ENCODE results near the gene STRN3.
"Not testable (repeated sequence)": the region's sequence is repeated elsewhere in the genome, so short reads cannot be mapped to it uniquely, and the experiment has no call there.

STRN3 gene

DNA sequence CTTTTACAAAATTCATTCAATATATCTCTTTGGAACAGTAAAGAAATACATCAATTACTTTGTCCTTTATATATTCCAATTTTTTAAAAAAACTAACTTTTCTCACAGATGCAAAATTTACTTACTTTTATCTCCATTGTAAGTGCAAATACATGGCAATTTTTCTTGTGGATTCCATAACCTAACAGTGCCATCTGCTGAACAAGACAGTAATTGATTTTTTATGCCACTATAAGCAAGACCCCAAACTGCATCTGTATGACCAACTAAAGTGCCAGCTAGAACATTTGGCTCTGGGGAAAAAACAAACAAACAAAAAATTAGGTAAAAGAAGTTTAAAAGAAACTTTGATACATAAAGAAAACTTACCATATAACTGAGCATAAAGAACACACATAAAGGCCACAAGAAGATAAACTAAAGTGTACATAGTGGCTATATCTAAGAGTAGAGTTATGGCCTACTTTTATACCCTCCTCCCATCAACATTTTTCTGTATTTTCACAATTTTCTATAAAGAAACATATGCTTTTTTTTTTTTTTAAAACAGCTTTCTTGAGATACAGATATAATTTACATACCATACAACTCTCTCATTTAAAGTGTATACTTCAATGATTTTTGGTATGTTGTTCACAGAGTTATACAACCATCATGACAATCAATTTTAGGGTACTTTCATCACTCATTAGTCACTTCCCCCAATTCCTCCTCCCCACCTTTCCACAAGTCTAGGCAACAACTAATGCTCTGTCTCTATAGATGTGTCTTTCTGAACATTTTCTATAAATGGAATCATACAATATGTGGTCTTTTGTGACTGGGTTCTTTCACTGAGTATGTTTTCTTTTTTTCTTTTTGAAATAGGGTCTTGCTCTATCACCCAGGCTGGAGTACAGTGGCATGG lies 119.2 kb downstream of the STRN3 start:
- DNase-seq: no peak

DNA sequence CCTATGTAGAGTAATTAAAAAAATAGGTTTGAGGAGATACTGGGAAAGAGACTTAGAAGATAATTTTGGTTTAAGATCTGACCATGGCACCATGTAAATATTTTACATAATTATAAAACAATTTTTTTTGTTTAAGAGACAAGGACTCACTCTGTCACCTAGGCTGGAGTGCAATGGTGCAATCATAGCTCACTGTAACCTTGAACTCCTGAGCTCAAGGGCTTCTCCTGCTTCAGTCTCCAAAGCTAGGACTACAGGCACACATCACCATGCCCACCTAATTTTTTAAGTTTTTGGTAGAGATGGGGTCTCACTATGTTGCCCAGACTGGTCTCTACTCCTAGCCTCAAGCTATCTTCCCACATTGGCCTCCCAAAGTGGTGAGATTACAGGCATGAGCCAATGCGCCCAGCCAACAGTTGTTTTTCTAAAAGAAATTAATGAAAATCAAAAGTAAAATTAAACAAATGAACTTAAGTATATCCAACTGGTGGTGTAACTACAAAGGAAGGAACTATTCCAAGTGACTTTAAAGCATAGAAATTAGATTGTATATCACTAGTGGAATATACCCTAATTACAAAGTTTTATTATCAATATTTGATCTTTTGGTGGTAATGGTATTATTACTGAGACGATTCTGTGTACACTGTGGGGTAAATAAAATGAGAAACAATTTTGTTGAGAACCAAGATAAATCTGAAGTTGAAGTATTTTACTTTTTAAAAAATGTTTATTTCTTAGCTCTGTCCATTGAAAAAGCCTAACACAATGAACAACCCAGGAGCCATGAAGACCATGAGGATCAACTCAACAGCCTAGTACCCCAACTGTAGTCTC lies 122.7 kb downstream of the STRN3 start:
- DNase-seq: no peak

DNA sequence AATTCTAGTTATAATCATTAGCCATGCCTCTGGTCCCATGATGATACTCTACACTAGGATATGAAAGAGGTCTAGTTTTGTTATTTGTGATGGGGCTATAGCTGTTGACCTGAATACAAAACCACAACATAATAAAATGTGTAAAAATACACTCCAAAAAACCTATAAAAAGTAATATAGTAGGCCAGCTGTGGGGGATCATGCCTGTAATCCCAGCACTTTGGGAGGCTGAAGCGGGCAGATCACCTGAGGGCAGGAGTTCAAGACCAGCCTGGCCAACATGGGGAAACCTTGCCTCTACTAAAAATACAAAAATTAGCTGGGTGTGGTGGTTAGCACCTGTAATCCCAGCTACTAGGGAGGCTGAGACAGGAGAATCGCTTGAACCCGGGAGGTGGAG lies 129.1 kb downstream of the STRN3 start:
- not testable (repeated sequence) for DNase-seq

DNA sequence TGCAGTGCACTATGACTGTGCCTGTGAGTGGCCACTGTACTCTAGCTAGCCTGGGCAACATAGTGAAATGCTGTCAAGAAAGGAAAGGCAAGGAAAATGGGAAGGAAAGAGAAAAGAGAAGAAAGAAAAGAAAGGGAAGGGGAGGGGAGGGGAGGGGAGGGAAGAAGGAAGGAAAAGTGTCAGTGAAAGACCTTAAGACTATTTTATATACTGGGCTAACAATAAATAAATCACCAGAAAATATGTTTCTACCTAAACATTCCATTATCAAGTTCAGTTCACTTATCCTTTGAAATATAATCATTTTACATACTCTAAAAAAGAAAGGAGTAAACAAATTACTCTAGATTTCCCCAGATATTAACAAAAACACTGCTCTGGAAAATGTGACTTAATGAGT lies 129.7 kb downstream of the STRN3 start:
- no peak for DNase-seq

DNA sequence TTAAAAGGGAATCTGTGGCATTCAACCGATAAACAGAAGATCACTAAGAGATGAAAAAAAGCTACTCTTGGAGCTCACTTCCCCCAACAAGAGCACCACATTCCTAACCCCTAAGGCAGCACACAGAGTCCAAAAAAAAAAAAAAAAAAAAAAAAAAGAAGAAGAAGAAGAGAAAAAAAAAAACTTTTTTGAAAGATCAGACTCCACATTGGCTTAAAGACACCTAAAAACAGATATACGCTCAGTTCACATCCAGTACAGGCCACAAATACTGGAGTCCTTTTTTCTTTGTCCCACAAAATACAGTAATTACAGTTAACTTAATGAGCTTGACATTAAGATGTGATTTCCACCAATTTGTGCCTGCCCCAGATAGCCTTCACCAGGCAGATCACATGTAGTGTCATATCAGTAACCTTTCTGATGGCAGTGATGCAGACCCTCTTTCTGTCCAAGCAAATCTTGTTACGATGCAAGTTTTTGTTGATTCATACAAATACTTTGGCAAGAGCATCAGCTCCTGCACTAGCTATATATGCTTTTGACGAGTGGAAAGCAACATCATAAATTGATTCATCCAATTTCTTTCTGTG lies 131.2 kb downstream of the STRN3 start:
- no peak for DNase-seq

DNA sequence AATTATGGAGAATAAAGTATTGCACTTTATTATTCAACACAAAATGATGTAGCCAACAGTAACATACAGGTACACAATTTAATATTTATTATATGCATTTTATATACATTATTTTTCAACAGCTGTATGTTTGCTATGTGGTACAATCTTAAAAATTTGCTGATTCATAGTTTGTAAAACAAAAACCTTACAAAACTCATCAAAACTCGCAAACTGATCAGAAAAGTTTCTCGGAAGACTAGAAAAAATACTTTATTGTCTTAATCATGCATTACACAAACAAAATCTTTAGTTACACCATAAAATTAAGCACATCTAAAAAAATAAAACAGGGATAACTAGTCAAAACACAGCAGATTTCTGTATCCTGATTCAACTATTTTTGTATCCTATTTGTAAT lies 132.4 kb downstream of the STRN3 start:
- DNase-seq: no peak

DNA sequence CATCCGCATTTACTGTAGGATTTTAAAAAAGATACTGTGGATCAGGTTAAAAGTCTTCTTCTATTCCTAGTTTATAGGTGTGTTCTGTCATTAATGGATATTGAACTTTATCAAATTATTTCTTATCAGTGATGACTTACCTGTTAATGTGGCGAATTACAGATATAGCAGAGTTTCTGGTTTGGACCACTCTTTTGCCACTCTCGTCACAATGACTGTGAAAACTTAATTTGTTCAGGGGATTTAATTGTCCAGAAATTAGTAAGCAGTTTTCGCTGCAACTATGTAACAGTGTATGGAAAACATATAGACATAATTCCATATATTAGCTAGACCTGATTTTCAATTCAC lies 137.0 kb downstream of the STRN3 start:
- no peak for DNase-seq

DNA sequence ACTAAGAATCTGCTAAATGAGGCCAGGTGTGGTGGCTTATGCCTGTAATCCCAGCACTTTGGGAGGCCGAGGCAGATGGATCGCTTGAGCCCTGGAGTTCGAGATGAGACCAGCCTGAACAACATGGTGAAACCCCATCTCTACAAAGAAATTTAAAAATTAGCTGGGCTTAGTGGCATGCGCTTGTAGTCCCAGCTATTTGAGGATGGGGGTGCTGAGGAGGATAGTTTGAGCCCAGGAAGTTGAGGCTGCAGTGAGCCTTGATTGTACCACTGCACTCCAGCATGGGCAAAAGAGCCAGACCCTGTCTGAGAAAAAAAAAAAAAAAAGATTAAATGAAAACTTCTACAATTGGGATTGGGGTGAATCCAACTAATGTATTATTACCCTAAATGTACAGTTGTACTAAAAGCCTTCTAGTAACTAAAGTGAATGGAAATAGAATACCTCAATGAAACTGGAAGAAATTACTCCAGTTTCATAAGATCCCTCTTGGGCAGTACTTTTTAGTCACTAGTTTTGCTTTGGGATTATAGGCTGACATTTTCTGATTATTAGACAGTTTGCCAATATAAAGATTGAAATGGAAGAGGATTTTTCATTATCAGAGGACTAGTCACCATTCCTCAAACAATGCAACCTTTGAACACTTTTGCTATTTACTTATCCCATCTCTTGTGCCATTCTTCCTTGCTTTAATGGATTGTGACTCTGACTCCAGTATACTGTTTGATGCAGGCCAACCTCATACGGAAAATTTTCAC lies 137.5 kb downstream of the STRN3 start:
- no peak for DNase-seq

DNA sequence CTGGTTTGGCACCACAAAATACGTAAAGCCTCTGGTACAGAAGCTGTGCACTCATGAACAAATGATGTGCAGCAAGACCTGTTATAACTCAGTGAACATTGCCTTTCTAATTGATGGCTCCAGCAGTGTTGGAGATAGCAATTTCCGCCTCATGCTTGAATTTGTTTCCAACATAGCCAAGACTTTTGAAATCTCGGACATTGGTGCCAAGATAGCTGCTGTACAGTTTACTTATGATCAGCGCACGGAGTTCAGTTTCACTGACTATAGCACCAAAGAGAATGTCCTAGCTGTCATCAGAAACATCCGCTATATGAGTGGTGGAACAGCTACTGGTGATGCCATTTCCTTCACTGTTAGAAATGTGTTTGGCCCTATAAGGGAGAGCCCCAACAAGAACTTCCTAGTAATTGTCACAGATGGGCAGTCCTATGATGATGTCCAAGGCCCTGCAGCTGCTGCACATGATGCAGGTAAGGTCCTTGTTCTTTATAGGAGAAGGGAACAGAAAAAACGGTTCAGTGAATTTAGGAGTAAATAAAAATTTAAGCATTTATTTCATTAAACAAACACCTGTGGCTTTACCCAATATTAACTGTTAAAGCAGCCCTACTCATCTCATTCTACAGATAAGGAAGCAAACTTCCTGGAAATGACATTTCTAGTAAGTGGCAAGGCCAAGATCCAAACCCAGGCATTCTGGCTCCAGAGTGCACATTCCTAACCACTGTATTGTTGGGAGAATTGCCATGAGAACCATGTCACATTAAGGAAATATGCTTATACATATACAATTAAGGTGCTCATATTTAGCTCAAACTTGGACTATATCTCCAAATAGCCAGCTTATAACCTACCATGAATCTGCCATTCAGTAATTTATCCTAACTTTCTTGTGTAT lies 140.1 kb downstream of the STRN3 start:
- no peak for DNase-seq

DNA sequence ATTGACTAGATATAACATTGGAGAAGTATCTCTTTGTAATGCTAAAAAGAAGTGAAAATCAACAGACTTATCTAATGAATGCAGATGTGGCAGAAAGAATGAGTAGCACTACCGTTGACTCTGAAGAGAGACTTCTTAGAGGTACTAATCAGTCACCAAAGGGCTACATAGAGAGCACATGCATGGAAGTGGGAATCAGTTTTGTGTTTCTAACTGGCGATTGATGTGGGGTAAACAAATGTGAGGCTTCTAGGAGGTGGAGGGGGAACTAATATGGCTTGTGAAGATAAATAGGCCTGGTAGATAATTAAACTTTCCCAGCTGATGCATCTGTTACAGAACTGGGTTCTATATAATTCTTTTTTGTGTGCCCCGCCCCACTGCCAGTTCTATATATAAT lies 141.3 kb downstream of the STRN3 start:
- DNase-seq: no peak

DNA sequence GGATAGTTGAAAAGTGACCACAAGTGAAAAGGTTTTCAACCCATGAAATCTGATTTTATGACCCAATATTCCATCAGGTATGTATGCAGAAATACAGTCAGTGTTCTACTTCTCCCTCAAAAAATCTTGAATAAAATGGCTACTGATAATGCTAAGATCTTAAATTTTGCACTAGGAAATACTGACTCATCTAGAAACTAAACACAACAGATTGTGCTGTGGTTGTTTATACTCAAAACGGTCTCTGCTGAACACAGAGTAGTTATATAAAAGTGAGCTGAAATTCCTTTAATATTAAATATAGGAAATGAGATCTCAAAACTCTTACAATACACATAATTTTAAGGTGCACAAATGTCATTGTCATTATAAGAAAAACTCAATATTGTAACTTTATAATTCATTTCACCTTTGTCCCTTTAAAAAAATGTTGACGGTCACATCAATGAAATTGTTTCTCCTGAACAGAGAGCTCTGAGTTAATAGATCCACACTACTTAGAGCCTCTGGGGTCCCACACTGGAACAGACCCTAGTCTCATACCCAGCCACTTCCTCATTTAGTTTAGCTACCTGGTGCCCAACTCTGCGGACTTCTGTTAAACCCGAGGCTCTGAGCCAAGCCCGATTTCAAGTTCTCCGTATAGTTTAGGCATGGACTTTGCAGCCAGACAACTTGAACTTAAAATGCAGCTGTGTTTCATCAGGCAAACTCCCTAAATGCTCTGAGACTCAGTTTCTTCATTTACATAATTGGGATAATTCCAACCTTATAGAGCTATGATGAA lies 142.5 kb downstream of the STRN3 start:
- no peak for DNase-seq

DNA sequence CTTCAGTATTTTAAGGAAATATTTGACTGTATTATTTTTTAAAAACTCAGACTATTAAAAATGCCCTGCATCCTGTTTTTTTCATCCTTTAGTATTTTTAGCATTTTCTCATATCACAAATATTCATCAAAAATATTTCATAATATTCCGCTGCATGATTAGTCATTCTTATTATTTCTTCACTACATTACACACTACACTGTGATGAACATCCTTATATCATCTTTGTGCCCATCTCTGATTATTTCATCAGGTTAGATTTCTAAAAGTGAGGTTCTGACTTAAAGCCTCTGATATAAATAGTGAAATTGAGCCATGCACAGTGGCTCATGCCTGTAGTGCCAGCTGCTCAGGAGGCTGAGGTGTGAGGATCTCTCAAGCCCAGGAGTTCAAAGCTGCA lies 143.7 kb downstream of the STRN3 start:
- no peak for DNase-seq

DNA sequence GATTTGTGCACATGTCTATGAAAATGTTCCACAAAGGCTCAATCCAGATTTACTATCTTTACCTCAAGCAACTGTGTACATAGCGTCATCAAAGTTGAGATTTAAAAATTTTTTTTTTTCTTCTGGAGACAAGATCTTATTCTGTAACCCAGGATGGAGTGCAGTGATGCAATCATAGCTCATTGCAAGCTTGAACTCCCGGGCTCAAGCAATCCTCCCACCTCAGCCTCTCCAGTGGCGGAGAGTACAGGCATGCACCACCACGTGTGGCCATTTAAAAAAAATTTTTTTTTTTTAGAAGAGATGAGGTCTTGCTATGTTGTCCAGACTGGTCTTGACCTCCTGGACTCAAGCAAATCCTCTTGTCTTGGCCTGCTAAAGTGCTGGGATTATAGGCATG lies 149.5 kb downstream of the STRN3 start:
- DNase-seq: no peak

DNA sequence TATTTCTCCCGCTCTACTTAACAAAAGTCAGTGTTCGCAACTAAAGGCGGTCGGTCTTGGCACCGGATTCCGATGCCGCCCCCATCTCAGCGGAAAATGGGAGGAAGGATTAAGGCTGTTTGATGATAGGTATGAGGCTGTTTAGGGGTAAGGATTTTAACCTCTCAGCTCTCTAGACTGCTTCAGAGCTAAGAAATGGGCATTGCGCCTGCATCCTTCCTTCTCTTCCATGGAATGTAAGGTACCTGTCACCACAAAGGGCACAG lies 150.5 kb downstream of the STRN3 start:
- no peak for DNase-seq

DNA sequence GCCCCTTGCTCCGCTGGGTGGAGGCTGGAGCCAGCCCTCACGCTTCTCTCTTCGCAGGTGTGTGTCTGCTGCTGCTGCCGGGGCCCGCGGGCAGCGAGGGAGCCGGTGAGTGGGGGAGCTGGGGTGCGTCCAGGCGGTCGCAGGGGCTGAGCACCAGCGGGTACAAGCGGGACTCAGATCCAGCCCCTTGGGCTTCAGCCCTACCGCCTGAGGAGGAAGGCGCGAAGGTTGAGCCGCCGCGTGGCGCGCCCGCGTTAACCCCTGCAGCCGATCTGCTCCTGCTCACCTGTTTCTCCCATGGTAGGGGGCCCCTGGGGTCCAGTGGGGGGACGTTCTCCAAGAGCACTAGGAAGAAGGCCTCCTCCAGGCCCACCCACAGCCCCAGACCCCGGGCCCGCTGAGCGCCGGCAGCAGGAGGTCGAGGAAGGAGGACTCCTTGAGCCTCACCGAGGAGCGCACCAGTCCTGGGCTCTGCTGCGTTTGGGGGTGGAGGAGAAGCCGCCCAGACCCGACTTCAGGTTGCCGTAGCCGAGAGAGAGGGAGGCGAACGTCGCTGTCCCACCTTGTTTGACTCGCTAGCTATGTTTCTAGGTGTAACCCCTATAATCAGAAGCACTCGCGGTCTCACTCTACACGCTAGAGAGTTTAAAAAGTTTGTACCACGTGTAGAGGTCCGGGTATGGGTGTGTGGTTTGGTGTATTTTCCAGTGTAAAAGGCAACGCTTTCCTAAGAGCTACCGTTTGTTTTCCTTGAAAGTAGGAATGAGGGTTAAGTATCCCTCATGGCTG lies 151.0 kb downstream of the STRN3 start:
- no peak for DNase-seq

DNA sequence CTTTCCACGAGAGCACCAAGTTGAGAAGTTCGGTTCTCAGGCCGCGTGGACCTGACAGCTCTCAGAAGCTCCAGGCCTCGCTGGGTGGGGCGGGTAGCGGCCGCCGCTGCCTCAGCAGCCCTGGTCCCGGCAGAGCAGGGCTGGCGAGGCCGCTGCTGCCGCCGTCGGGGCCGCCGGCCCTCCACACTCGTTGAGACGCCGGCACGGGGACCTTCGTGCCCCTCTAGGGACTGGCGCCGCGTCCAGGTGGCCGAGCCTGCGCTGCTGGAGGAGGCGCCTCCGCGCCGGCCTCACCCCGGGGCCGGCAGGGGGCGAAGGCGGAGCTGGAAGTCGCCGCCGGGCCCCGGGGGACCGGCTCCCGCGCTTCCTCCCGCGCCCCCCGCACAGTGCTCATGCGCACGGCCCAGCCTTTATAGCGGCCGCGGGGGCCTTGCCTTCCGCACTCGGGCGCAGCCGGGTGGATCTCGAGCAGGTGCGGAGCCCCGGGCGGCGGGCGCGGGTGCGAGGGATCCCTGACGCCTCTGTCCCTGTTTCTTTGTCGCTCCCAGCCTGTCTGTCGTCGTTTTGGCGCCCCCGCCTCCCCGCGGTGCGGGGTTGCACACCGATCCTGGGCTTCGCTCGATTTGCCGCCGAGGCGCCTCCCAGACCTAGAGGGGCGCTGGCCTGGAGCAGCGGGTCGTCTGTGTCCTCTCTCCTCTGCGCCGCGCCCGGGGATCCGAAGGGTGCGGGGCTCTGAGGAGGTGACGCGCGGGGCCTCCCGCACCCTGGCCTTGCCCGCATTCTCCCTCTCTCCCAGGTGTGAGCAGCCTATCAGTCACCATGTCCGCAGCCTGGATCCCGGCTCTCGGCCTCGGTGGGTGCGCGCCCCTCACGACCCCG lies 151.8 kb downstream of the STRN3 start, which contains the start of gene COCH:
COCH (plus strand) TSS at position 440 of the 879 bp plus-strand sequence; CDS start at position 820, 380 bp downstream.
- DNase-seq: no peak

DNA sequence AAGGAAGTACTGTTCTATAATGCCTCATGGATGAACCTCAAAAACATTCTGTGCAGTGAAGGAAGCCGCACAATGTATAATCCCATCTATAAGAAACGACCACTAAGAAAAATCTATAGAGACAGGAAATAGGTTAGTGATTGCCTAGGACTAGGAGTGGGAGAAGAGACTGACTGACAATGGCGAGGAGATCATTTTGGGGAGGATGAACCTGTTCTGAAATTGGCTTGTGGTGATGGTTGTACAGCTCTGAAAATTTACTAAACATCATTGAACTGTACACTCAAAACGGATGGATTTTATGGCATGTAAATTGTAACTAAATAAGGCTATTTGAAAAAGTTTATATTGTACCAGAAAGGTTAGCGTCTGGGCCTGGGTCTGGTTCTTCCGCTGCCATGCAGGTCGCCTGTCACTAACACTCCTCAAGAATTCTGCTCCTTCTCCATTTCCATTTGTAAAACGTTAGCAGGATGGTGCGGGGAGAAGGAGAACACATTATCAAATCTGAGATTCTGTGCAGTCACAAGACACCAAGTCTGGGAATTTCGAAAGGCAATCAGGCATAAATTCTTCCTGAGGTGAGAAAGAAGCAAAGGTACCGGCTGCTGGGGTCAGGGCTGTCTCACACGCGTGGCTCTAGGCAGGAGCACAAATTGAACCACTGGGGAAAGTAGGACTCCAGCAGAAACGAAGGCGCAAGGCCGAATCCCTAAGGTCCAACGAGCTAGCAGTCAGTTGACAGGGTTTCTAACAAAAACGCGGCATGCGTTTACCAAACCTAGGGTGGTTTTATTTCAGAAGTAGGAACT lies 152.7 kb downstream of the STRN3 start:
- no peak for DNase-seq

DNA sequence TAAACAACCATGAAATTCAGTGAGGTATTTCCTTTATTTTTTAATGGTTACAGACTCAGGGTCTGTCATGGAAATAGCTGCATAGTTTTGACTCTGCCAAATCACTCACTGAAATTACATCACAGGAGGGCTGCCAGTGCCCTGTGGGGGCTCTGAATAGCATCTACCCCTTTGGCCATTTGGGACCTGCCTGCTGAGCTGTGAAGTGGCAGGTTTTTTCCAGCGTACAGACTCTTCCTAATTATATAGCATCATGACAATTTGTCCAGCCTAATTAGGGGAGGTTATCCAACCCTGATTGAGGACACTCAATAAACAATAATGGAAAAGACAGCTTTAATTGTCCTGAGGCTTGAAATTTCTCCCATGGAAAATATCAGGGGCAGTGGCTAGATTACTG lies 153.6 kb downstream of the STRN3 start:
- DNase-seq: no peak
